Breast epithelium (tissue), 4 donors: Measurements from ENCODE around the gene GCNA. TPM values are rescaled to one million over a fixed set of nuclear protein-coding genes. Genes with fewer than 3 reads are reported as not detected.

Source experiments
- DNase-seq, 2 donors: peaks; one replicate each; pipeline ENCODE4 v3.0.0-alpha.2; 2019; ENCODE audit warnings: low spot score in 2 of 2
- H3K27ac ChIP-seq, 2 donors: fragments of 200-600 bp; sonication (generic) in 1 of 2; one replicate each; pipeline ENCODE4 v1.5.1; 2016 to 2019; ENCODE audit warnings: mild to moderate bottlenecking in 1 of 2
- H3K27me3 ChIP-seq, 2 donors: fragments of 200-600 bp; sonication (generic) in 1 of 2; one replicate each; pipeline versions ENCODE4 v1.5.1 to v1.6.0; 2017 to 2019; ENCODE audit warnings: control low read depth in 1 of 2, mild to moderate bottlenecking in 1 of 2
- H3K36me3 ChIP-seq: fragments of 200-600 bp; one replicate; pipeline ENCODE4 v1.5.1; 2019
- H3K4me1 ChIP-seq, 2 donors: fragments of 200-600 bp; sonication (generic); one replicate each; pipeline ENCODE4 v1.5.1; 2016 to 2019; ENCODE audit warnings: control low read depth in 1 of 2
- H3K4me3 ChIP-seq, 3 donors: fragments of 200-600 bp; sonication (generic); 1 replicate in 2 of 3; 2 replicates in 1 of 3; pipeline ENCODE4 v1.5.1; 2016 to 2019; ENCODE audit warnings: mild to moderate bottlenecking in 3 of 3, moderate library complexity in 2 of 3
- H3K9me3 ChIP-seq, 2 donors: fragments of 200-600 bp; sonication (generic) in 1 of 2; one replicate each; pipeline ENCODE4 v1.5.1; 2016 to 2019; ENCODE audit warnings: control low read depth in 1 of 2
- CTCF ChIP-seq, 3 donors: fragments of 450-650 bp; IDR thresholded peaks; one replicate each; pipeline ENCODE4 v1.5.1; 2016 to 2017; ENCODE audit warnings: antibody characterized with exemption in 3 of 3, mild to moderate bottlenecking in 3 of 3, moderate library complexity in 3 of 3
- POLR2A ChIP-seq: fragments of 450-650 bp; IDR thresholded peaks from one replicate; pipeline ENCODE4 v1.6.1; 2016; ENCODE audit warnings: antibody characterized with exemption, mild to moderate bottlenecking, moderate library complexity
- POLR2AphosphoS5 ChIP-seq, 3 donors: sonication (generic); formaldehyde crosslinking; IDR thresholded peaks; one replicate each; pipeline ENCODE4 v1.6.1; 2017; ENCODE audit warnings: antibody characterized with exemption in 3 of 3
- intact Hi-C: fragments of 100-400 bp; cut with DNase I; formaldehyde crosslinking; loops from one replicate; pipeline ENCODE4 v1.15.1; 2023; ENCODE audit warnings: low total_unique reads
- total RNA-seq, 3 donors: library from RNA; depleted of rRNA; stranded (reverse); fragments of >200 nt; gene quantifications; one replicate each; pipeline ENCODE4 v1.1.0, GENCODE V29; 2016

Gene GCNA
- total RNA-seq, 3 donors from 2014 or later, result 2.3 to 3.0 (median 2.6) TPM

DNA sequence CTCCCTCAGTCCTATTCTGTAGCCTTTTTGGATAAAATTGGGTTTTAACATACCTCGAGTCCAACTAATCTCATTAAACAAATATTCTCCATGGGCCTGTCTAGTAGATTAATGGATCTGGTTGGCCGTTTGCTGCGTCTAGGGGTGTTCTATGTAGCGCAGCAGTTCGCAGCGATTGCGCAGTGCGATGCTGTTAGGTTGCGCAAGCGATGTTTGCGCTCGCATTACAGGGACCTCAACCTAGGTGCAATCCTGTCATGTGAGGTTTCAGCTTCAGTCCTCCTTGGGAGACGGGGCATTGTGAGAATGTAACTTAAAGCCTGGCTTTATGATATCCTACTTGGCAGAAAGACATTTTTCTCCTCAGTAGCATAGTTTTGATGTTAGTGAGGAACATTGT is 31.4 kb upstream of the GCNA start:
- H3K27ac ChIP-seq, result no peak overlapping the region
- DNase-seq, result no peak
- no peaks in the 10 kb centered on the region for H3K36me3 ChIP-seq
- intact Hi-C loops, result no loop called here
- no peak overlapping the region for H3K4me3 ChIP-seq
- peaks cover 0 to 20% of the 10 kb centered on the region in 2 donors for H3K27me3 ChIP-seq
- no peaks in the 10 kb centered on the region for H3K4me1 ChIP-seq
- no peak for TF ChIP-seq CTCF (IDR thresholded peaks at IDR 0.05)
- TF ChIP-seq POLR2A, result no peak
- TF ChIP-seq POLR2AphosphoS5 (IDR thresholded peaks at IDR 0.05), result no peak
- H3K9me3 ChIP-seq, result no peaks in the 10 kb centered on the region

DNA sequence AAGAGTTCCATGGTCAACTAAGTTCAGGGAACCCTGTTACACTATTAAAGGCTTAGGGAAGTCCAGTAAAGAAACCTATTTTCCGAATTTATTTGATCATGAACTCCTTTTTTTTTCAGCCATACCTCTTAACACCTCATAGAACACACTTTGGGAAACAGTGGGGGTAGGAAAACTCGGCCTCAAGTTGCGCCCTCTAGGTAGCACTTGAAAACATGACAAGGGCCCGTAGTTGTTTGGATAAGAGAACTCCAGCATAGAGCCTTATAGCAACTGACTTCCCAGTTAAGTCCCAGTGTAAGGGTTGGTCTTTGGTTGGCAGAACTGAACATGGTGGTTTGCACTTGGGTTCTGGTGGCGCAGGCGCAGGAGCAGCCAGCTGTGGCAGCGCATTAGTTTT is 30.9 kb upstream of the GCNA start:
- Histone ChIP-seq H3K27me3 (peaks cover 0 to 19% of the 10 kb centered on the region in 2 donors), H3K4me3 (no peak overlapping the region), H3K27ac (no peak overlapping the region), H3K9me3 (no peaks in the 10 kb centered on the region), H3K4me1 (no peaks in the 10 kb centered on the region), H3K36me3 (no peaks in the 10 kb centered on the region)
- intact Hi-C loops, result no loop called here
- no peak for DNase-seq
- no peak for TF ChIP-seq POLR2AphosphoS5 (IDR thresholded peaks at IDR 0.05)
- TF ChIP-seq CTCF (IDR thresholded peaks at IDR 0.05), result no peak
- no peak for TF ChIP-seq POLR2A

- DNase-seq, result no peak
- Histone ChIP-seq H3K9me3 (no peaks in the 10 kb centered on the region), H3K27ac (no peak overlapping the region), H3K4me1 (no peaks in the 10 kb centered on the region), H3K27me3 (peaks cover 0 to 19% of the 10 kb centered on the region in 2 donors), H3K36me3 (no peaks in the 10 kb centered on the region), H3K4me3 (no peak overlapping the region)
- TF ChIP-seq CTCF (IDR thresholded peaks at IDR 0.05) (no peak), POLR2A (no peak), POLR2AphosphoS5 (IDR thresholded peaks at IDR 0.05) (no peak)
- intact Hi-C loops, result no loop called here
Measured at GRCh38 chrX:71549986-71550385, 28.3 kb upstream of the GCNA start.

- no peaks in the 10 kb centered on the region for H3K4me1 ChIP-seq
- H3K27me3 ChIP-seq, result peaks cover 0 to 23% of the 10 kb centered on the region in 2 donors
- intact Hi-C loops, result no loop called here
- H3K27ac ChIP-seq, result no peak overlapping the region
- H3K36me3 ChIP-seq, result no peaks in the 10 kb centered on the region
- no peak for DNase-seq
- H3K4me3 ChIP-seq, result no peak overlapping the region
- TF ChIP-seq POLR2A (no peak), POLR2AphosphoS5 (IDR thresholded peaks at IDR 0.05) (no peak), CTCF (IDR thresholded peaks at IDR 0.05) (no peak)
- no peaks in the 10 kb centered on the region for H3K9me3 ChIP-seq
Measured at GRCh38 chrX:71550578-71550977, 27.7 kb upstream of the GCNA start.

DNA sequence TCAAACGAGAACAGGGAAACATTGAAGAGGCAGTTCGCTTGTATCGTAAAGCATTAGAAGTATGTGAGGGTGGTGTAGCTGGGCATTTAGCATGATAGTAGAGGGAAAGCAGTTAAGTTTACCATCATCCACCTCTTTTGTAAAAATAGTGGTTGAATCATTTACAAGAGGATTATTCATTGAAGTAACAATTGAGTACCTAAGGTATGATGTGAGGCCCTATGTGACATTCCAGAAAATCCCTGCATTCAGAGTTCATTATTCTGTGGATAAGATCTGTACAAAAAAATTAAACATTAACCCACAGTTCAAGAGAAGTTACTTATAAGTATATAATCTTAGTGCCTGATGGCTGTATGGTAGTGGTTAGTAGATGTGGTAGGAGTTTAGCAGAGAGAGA is 22.2 kb upstream of the GCNA start:
- Histone ChIP-seq H3K27me3 (peaks cover 0 to 12% of the 10 kb centered on the region in 2 donors), H3K4me1 (no peaks in the 10 kb centered on the region), H3K27ac (no peak overlapping the region), H3K4me3 (no peak overlapping the region), H3K9me3 (no peaks in the 10 kb centered on the region), H3K36me3 (no peaks in the 10 kb centered on the region)
- intact Hi-C loops, result no loop called here
- TF ChIP-seq POLR2A (no peak), CTCF (IDR thresholded peaks at IDR 0.05) (no peak), POLR2AphosphoS5 (IDR thresholded peaks at IDR 0.05) (no peak)
- no peak for DNase-seq
